ENCODE data around the gene FRMD4A.
"Not testable (repeated sequence)": the region's sequence is repeated elsewhere in the genome, so short reads cannot be mapped to it uniquely, and the experiment has no call there.

FRMD4A gene

DNA sequence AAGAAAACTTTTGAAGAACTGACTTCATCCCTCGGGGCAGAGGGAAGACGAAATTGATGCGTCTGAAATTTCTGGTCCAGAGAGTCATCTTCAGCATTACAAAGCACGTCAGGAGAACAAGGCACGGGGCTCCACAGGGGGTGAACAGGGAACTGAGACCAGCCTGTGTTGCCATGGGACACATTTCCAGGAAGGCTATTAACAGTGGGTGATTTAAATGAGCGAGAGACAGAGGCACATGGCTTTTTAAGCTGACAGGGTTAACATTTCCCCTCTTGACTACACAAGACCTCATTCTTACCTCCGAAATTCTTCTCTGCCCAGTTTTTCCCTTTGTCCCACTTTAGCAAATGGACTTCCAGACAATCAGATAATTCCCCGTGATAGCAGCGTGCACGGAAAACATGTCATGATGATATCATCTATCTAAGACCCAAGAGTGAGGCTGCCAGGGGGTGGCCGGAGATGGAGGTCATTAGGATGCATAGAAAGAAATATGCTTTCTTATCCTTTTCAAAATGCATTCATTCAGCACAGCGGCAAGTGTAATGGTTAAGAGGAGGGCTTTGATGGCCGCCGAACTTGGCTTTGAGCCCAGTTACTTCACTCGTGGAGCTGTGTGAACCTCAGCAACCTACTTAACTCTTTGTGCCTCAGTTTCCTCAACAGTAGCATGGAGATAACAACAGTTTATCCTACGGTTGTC, 496.0 kb downstream of the FRMD4A start:
- no peak for DNase-seq

DNA sequence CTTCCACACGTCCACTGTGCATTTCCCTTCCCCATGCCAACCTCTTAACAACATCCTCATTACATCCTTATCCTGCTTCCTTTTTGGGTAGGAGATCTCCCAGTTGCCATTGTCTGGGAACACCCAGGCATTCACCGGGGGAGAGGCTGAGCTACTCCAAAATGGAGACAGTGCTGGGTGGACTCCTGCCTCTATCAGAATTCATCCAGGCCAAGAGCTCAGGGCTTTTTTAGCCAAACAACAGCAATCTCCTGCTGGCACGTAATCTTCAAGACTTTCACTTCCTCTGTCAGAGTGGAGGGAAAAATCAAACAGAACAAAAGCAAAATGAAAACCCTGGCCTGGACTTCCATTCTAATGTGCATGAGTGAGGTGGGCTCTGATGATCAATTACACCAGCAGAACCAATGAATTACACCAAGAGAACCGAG, 499.0 kb downstream of the FRMD4A start:
- no peak for DNase-seq

DNA sequence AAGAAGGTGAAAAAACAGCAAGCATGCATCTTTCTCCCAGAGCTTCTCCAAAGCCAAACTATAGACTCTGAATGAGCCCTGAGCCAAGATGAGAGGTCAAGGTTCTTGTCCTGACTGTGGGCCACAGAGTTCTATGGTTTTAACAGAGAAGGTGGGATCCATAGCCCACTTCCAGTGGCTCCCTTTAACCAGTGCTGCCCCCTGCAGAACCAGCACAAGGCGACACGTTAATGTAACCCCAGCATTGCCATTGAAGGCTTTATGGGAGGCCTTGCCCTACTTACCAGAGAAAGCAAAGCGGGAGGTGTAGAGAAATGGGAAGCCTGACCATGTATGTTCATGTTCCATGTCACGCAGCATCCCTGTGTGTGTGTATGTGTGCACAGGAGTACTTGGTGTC, 500.3 kb downstream of the FRMD4A start:
- DNase-seq: no peak

DNA sequence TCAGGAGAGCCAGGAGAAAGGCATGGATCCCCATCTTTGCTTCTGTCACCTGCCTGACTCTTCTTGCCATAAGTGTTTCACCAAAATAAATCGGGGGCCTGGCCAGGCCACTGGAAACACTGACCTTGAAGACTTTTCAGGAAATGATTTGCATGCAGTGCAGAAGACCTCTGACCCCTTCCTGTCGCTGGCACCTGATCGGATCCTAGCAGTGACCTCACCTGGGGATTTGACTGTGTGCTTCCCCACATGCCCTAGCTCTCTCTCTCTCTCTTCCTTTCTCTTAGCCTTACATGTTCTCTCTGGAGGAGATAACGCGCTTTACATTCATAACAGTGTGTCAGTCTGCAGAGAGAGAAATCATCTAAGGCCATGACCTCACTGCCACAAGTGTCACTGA, 500.9 kb downstream of the FRMD4A start:
- DNase-seq: no peak

DNA sequence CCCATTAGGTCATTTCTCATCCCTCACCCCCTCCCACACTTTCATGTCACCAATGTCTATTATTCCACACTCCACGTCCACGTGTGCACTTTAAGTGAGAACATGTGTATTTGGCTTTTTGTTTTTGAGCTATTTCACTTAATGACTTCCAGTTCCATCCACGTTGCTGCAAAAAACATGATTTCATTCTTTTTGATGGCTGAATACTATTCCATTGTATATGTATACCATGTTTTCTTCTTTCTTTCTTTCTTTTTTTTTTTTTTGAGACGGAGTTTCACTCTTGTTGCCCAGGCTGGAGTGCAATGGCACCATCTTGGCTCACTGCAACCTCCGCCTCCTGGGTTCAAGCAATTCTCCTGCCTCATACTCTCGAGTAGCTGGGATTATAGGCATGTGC, 502.4 kb downstream of the FRMD4A start:
- not testable (repeated sequence) for DNase-seq

- DNase-seq: no peak
Observed at GRCh38 chr10:13827076-13827797, 503.5 kb downstream of the FRMD4A start.

- DNase-seq: no peak
Observed at GRCh38 chr10:13823709-13824405, 506.9 kb downstream of the FRMD4A start.

DNA sequence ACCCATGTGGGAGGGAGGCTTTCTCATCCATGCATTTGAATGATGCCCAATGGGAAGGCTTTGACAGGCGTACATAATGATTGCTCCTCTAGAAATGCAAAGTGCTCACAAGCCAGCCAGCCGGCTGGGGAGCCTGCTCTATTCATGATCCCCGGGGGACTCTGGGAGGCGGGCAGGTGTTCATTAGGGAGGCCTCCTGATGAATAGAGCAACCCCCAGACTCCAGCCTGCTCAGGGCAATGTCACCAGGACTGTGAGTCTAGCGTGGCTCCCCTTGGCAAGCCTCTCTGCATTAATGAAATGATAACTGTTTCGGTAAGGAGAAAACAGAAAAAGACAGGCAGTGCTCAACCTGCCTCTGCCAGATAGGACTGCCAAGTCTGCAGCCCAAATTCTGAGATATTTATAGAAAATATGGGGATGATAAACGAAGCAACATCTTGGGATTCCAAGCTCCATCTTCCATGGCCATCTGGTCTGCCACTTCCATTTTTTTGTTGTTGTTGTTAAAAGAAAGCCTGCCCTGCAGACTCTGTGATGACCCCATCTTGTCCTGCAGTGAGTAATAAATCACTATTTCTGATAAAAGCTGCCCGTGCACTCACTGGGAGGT, 507.5 kb downstream of the FRMD4A start:
- no peak for DNase-seq

DNA sequence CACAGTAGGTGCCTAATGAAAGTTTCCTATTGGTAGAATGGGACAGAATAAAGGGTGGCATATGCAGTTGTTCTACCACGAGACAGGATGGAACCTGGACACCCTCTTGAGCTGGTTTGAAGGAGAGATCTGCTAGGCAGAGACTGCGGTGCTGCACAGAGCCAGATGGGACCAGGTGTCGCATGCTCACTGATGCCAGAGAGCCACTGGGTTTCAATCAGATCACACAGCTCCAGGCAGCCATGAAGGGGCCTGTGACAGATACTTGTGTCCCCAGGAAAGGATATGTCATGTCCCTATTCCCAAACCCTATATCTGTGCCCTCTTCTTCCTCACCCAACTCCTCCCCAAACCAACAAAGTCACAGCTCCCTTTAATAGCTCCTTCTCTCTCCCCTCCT, 508.2 kb downstream of the FRMD4A start:
- no peak for DNase-seq

GRCh38 chr10:13820964-13821337, 509.8 kb downstream of the FRMD4A start:
- no peak for DNase-seq

GRCh38 chr10:13820119-13820963, 510.4 kb downstream of the FRMD4A start:
- DNase-seq: no peak

DNA sequence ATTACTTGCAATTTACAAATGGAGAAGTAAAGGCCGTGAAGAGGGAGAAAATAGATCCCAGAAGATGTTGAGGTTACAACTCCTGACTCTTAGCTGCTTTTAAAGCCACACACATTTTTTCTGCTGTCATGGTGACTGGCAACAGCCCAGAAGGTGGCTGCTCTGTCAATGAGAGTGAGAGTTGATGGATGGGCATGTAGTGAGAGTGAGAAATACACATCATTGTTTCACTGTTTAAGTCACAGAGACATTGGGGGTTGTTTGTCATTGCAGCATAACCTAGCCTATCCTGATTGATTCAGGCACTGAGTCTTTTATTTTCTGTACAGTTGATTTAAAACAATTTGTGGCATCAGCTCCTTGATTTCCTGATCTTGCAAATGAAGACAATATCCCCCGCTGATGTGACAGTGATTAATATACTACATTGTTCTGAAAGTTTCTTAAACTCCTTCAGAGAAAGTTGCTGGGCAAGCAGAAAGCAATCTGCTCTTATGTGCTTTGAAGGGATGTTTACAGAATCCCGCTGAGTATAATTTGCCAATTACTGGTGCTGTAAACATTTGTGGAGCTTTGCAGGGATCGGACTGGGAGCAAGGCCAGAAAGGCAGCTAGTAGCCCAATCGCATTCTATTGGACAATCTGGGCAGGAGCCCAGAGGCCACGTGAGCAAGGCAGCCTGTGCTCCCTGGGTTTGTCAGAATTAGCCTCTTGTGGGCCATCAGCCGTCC, 514.4 kb downstream of the FRMD4A start:
- no peak for DNase-seq

DNA sequence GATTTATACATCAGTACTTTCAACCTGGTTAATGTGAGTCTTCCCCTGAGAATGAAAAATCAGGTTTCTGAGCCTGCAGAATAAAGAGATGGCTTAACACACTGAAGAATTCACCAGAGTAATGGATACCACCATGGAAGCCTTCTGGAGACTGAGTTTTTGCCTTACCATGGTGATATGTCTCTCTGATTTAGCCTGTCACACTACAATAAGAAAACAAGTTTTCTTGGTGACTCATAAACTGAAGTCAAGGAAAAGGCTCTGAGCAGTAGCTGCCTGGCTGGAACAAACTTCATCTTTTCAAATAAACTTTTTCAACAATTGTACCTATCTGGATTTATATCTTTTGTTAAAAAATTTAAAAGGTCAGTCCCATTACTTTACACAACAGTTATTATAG, 515.0 kb downstream of the FRMD4A start:
- DNase-seq: no peak

DNA sequence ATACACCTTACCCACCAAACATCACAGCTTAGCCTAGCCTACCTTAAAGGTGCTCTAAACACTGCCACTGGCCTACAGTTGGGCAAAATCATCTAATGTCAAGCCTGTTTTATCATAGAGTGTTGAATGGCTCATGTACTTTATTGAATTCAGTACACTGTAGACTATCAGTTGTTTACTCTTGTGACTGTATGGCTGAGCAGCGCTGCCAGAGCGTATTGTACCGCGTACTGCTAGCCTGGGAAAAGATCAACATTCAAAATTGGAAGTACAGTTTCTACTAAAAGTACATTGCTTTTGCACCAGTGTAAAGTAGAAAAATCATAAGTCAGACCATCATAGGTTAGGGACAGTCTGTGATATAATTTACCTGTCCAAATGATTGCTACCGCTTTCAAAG, 517.2 kb downstream of the FRMD4A start:
- no peak for DNase-seq

DNA sequence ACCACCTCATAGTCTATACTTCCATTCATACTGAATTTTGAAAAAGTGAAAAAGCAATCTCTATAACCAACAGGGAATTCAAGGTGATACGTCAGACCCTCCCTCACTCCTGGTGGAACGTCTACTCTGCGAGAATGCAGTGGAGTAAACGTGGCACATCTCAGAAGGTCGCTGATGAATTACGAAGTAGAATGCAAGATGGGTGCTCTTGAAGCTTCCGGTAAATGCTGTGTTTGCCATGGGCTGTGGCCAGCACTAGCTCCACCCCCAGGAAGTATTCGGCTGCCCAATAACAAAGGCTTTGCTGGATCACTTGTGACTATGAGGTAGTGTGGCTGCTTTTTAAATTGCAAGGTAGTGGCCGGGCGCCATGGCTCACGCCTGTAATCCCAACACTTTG, 517.9 kb downstream of the FRMD4A start:
- DNase-seq: no peak

DNA sequence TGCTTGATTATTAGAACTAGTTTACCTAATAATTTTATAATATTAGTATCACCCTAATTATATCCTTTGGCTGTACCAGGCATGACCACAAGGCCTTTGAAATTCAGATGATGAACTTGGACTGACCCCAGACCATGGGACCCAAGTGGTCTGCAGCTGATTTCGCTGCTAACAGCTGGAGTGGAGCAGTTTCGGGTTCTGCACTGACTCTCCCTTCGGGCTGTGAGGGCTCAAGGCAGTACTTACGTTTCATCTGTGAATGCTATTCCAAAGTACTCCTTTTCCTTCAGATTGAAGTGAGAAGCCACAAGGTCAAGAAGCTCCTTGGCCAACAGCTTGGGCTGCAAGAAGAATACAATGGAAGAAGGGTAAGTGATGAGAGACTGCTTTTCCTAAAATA, 520.2 kb downstream of the FRMD4A start:
- DNase-seq: no peak

- no peak for DNase-seq
Observed at GRCh38 chr10:13809427-13809826, 521.3 kb downstream of the FRMD4A start.

- DNase-seq: no peak
Observed at GRCh38 chr10:13808556-13809391, 522.0 kb downstream of the FRMD4A start.

DNA sequence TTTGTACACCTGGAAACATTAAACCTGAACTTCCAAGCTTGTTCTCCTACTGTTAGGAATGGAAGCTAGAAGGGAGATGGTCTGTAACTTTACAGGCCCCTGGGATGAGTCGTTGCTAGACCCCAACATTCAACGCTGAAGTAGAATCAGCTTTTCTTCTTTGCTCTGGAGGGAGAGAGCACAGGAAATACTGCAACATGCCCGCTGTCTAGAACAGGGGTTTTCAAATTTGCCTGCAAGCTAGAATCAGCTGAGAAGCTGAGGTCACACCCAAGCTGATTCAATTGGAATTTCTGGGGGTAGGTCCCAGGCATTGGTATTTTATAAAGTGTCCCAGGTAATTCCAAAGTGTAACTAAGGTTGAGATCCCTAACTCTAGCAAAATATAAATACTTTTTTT, 524.3 kb downstream of the FRMD4A start:
- no peak for DNase-seq

DNA sequence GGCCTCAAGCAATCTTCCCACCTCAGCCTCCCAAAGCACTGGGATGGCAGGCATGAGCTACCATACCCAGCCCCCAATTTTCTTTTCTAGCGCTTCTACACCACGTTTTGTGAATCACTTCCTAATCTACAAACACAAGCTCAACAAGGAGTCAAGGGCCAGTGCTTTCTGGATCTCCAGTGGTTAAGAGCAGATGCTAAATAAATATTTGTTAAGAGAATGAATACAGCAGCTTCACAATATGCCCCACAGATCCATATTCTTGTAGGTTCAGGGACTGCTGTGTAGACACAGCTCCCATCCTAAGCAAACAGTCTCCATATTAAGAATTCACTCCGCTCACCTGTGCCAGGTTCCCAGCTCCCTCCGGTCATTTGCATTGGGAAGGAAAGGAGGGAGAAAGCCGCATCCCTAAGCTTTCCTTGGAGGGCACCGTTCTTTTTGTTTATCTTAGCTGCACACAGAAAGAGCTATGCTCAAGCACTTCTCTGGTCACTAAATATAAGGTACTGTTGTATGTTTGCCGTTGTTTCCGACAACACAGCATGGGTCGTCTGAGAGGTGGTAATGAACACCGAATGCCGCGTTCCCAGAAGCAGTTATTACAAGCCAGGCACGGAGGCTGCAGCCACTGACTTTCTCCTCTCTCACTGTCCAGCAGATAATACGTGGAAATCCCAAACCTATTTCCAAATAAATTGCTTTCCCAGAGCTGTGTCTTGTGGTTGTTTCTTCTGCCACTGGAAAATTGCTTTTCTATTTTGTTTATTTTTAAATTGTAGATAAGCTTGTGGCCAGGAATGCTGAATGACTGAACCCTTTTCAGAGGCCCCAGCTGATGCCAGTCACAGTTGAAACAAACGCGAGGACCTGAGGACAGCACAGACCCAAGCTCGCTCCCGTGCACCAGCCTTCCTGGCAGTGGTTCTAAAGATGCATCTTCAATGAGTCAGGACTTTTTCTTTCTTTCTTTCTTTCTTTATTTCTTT, 526.9 kb downstream of the FRMD4A start:
- no peak for DNase-seq

Measured in activated T-cell treated with anti-CD3 and anti-CD28 coated beads, Interleukin-2, amount 50 U/mL, for 1 hour (primary cell).